ENCODE results near the gene SLC5A3.

GRCh38 chr21:34052171-34052570 is 21.2 kb upstream of the SLC5A3 start:
- TF ChIP-seq GLIS2 (tag by site-specific recombination; IDR thresholded peaks at IDR 0.05) = no peak
- TF ChIP-seq CTCF (tag by site-specific recombination; IDR thresholded peaks at IDR 0.05) = no peak
- TF ChIP-seq ZNF24 (tag by site-specific recombination; IDR thresholded peaks at IDR 0.05) = no peak
- no peak for TF ChIP-seq ZNF354C (tag by site-specific recombination; IDR thresholded peaks at IDR 0.05; ENCODE audit: borderline replicate concordance, low read depth)
- no peak for TF ChIP-seq KLF17 (tag by site-specific recombination; IDR thresholded peaks at IDR 0.05)
- no peak for TF ChIP-seq ZBTB21 (tag by site-specific recombination; IDR thresholded peaks at IDR 0.05)
- no peak for TF ChIP-seq ZNF423 (tag by site-specific recombination; IDR thresholded peaks at IDR 0.05)
- TF ChIP-seq ZNF76 (tag by site-specific recombination; IDR thresholded peaks at IDR 0.05; ENCODE audit: borderline replicate concordance, low read depth) = no peak

Measured in HEK293 (cell line).